Upper lobe of right lung (tissue), 1 donor: ENCODE measurements around the gene DCUN1D5. TPM values are rescaled to one million over a fixed set of nuclear protein-coding genes. Genes with fewer than 3 reads are reported as not detected.

Experiments used
- ATAC-seq: fragments of 200-7000 bp; cut with Tn5 transposase; one replicate; pipeline ENCODE4 v1.9.1; 2020; ENCODE audit warnings: mild to moderate bottlenecking, moderate library complexity
- DNase-seq: peaks from one replicate; pipeline ENCODE4 v3.0.0-alpha.2; 2020
- H3K27ac ChIP-seq: fragments of 200-600 bp; one replicate; pipeline ENCODE4 v1.8.0; 2022
- H3K27me3 ChIP-seq: fragments of 200-600 bp; one replicate; pipeline ENCODE4 v1.8.0; 2022; ENCODE audit warnings: mild to moderate bottlenecking
- H3K36me3 ChIP-seq: fragments of 200-600 bp; one replicate; pipeline ENCODE4 v1.8.0; 2022
- H3K4me1 ChIP-seq: fragments of 200-600 bp; one replicate; pipeline ENCODE4 v1.8.0; 2022
- H3K4me3 ChIP-seq: fragments of 200-600 bp; one replicate; pipeline ENCODE4 v1.8.0; 2022; ENCODE audit warnings: mild to moderate bottlenecking
- H3K9me3 ChIP-seq: fragments of 200-600 bp; one replicate; pipeline ENCODE4 v1.8.0; 2022
- CTCF ChIP-seq: fragments of 200-600 bp; IDR thresholded peaks from one replicate; pipeline ENCODE4 v1.8.0; 2022; ENCODE audit warnings: antibody characterized with exemption
- intact Hi-C: fragments of 100-400 bp; cut with DNase I; formaldehyde crosslinking; loops from one replicate; pipeline ENCODE4 v1.11.0; 2022
- total RNA-seq: library from RNA; stranded (reverse); fragmentation: NEBNext Ultra II Directional; extraction: Animal tissue kit (Norgen Biotek cat#: 25700); gene quantifications from one replicate; pipeline ENCODE4 v1.2.1, GENCODE V29; 2021
- donor health status: DM: no; HTN: yes; CAD: no; lungs with severe emphysema.

DCUN1D5 gene
- total RNA-seq, 1 donor from 2014 or later = 19.7 TPM

GRCh38 chr11:103110391-103110790, 18.4 kb upstream of the DCUN1D5 start:
- intact Hi-C loops = no loop called here
- H3K4me3 ChIP-seq = peak overlapping the region; percentile 68
- no peak for ATAC-seq
- peak; percentile 12 for TF ChIP-seq CTCF
- H3K4me1 ChIP-seq = peaks cover 7% of the 10 kb centered on the region
- H3K27ac ChIP-seq = no peak overlapping the region
- DNase-seq = no peak
- H3K9me3 ChIP-seq = no peaks in the 10 kb centered on the region
- no peaks in the 10 kb centered on the region for H3K36me3 ChIP-seq
- no peaks in the 10 kb centered on the region for H3K27me3 ChIP-seq

GRCh38 chr11:103109818-103110388, 17.9 kb upstream of the DCUN1D5 start:
- H3K27me3 ChIP-seq = no peaks in the 10 kb centered on the region
- peaks cover 7% of the 10 kb centered on the region for H3K4me1 ChIP-seq
- H3K27ac ChIP-seq = peak overlapping the region; percentile 84
- intact Hi-C loops = no loop called here
- ATAC-seq (no peak), DNase-seq (no peak)
- H3K36me3 ChIP-seq = no peaks in the 10 kb centered on the region
- no peak for TF ChIP-seq CTCF
- H3K4me3 ChIP-seq = peak overlapping the region; percentile 68
- no peaks in the 10 kb centered on the region for H3K9me3 ChIP-seq

- Histone ChIP-seq H3K4me1 (peaks cover 7% of the 10 kb centered on the region), H3K27me3 (no peaks in the 10 kb centered on the region), H3K36me3 (no peaks in the 10 kb centered on the region), H3K9me3 (no peaks in the 10 kb centered on the region), H3K4me3 (peak within 1 kb of the TSS; percentile 68), H3K27ac (peak within 1 kb of the TSS; percentile 84)
- intact Hi-C loops = no loop called here
- peak; percentile 100 for ATAC-seq
- DNase-seq = peak; percentile 96
- peak; percentile 59 for TF ChIP-seq CTCF
These were observed 17.2 kb upstream of the DCUN1D5 start, which contains the start of gene DYNC2H1 for GRCh38 chr11:103108933-103109817. Gene DYNC2H1, plus strand, starts transcription at chr11:103109426. Its CDS starts 149 bp downstream, at chr11:103109575.

- TF ChIP-seq CTCF = no peak
- Histone ChIP-seq H3K4me1 (no peaks in the 10 kb centered on the region), H3K36me3 (no peaks in the 10 kb centered on the region), H3K27me3 (no peaks in the 10 kb centered on the region), H3K27ac (no peak overlapping the region), H3K9me3 (no peaks in the 10 kb centered on the region), H3K4me3 (no peak overlapping the region)
- DNase-seq = no peak
- intact Hi-C loops = no loop called here
- no peak for ATAC-seq
These were observed 5.3 kb upstream of the DCUN1D5 start for GRCh38 chr11:103097279-103097678.

GRCh38 chr11:103091064-103091800, 728 bp downstream of the DCUN1D5 start:
- H3K4me1 ChIP-seq = peaks cover 16% of the 10 kb centered on the region
- peak; percentile 71 for ATAC-seq
- DNase-seq = peak; percentile 78

More at GRCh38 chr11:103091064-103091800, 728 bp downstream of the DCUN1D5 start:
- Histone ChIP-seq H3K4me3 (peak overlapping the region; percentile 84), H3K27me3 (no peaks in the 10 kb centered on the region), H3K27ac (peak overlapping the region; percentile 85), H3K9me3 (no peaks in the 10 kb centered on the region), H3K36me3 (peaks cover 5% of the 10 kb centered on the region)
- intact Hi-C loops = no loop called here
- no peak for TF ChIP-seq CTCF
